HEK293T (cell line): ENCODE results near the gene BORCS8.

Experiments used
- CTBP1 ChIP-seq: fragments of 450-650 bp; IDR thresholded peaks from 2 replicates; pipeline ENCODE4 v1.6.1; 2016; ENCODE audit warnings: borderline replicate concordance
- FOXA1 ChIP-seq: fragments of 450-650 bp; IDR thresholded peaks from 2 replicates; pipeline ENCODE4 v1.6.1; 2016; ENCODE audit warnings: mild to moderate bottlenecking
- FOXM1 ChIP-seq: fragments of 450-650 bp; IDR thresholded peaks from 2 replicates; pipeline ENCODE4 v1.6.1; 2017; ENCODE audit warnings: mild to moderate bottlenecking, borderline replicate concordance
- SP1 ChIP-seq: fragments of 450-650 bp; IDR thresholded peaks from 2 replicates; pipeline ENCODE4 v1.6.1; 2017
- TF ChIP-seq, protein P1 (sequence below): fragments of 450-650 bp; IDR thresholded peaks from 2 replicates; pipeline ENCODE4 v1.6.1; 2016

DNA sequence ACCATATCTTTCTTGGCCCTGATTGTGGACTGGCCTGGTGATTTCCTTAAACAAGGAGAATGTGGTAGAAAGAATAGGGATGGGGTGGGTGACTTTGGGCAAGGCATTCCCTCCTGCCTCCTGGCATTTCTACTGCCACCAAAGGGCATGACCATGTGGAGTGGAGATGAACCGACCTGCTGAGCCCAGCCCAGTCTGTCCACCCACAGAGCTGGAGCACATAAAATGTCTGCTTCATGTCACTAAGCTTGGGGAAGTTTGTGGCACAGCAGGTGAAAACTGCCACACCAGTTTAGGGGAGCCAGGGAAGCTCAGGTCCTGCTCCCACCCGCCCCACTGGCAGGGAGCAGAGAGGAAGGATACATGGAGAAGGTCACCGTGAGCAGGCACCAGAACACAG, 60.0 kb downstream of the BORCS8 start:
- TF ChIP-seq FOXM1, result no peak
- TF ChIP-seq FOXA1, result no peak
- TF ChIP-seq SP1, result no peak
- TF ChIP-seq CTBP1, result no peak
- TF ChIP-seq, protein P1, sequence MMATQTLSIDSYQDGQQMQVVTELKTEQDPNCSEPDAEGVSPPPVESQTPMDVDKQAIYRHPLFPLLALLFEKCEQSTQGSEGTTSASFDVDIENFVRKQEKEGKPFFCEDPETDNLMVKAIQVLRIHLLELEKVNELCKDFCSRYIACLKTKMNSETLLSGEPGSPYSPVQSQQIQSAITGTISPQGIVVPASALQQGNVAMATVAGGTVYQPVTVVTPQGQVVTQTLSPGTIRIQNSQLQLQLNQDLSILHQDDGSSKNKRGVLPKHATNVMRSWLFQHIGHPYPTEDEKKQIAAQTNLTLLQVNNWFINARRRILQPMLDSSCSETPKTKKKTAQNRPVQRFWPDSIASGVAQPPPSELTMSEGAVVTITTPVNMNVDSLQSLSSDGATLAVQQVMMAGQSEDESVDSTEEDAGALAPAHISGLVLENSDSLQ, result no peak
